Mucosa of descending colon (tissue), 3 donors: ENCODE data around the gene C17orf113. TPM values are rescaled to one million over a fixed set of nuclear protein-coding genes. Genes with fewer than 3 reads are reported as not detected.

Source experiments
- ATAC-seq: fragments of 200-7000 bp; cut with Tn5 transposase; one replicate; pipeline ENCODE4 v1.9.1; 2020; ENCODE audit warnings: mild to moderate bottlenecking, moderate library complexity
- DNase-seq, 3 donors: peaks; one replicate each; pipeline ENCODE4 v3.0.0-alpha.2; 2020
- H3K36me3 ChIP-seq: fragments of 200-600 bp; one replicate; pipeline ENCODE4 v1.8.0; 2021; ENCODE audit warnings: low read depth, mild to moderate bottlenecking
- H3K4me1 ChIP-seq: fragments of 200-600 bp; one replicate; pipeline ENCODE4 v1.8.0; 2021; ENCODE audit warnings: low read depth, mild to moderate bottlenecking
- H3K4me3 ChIP-seq: fragments of 200-600 bp; one replicate; pipeline ENCODE4 v1.8.0; 2021; ENCODE audit warnings: mild to moderate bottlenecking
- H3K9me3 ChIP-seq: fragments of 200-600 bp; one replicate; pipeline ENCODE4 v1.8.0; 2021; ENCODE audit warnings: mild to moderate bottlenecking
- intact Hi-C, 2 donors: fragments of 100-400 bp; cut with DNase I in 1 of 2; cut with micrococcal nuclease in 1 of 2; formaldehyde crosslinking; loops; one replicate each; pipeline versions ENCODE4 v1.11.0 to v1.11.1; 2022; cut with DNase I, micrococcal nuclease
- total RNA-seq, 3 donors: library from RNA; stranded (reverse); fragmentation: NEBNext Ultra II Directional in 2 of 3; extraction: Animal tissue kit (Norgen Biotek cat#: 25700) in 2 of 3; gene quantifications; one replicate each; pipeline versions ENCODE4 v1.2.1 to v1.2.4, GENCODE V29; 2021 to 2023
- TF ChIP-seq, protein P1 (sequence below): fragments of 200-600 bp; IDR thresholded peaks from one replicate; pipeline ENCODE4 v1.8.0; 2022; ENCODE audit warnings: antibody characterized with exemption, mild to moderate bottlenecking
- donor health status: DM: no; HTN: no; CAD: no; lungs with moderate emphysema.
- donor health status: DM: no; HTN: no; CAD: no.
- donor health status: DM: no; HTN: yes; CAD: no.

Gene C17orf113
- total RNA-seq, 3 donors from 2014 or later, result 1.2 to 3.8 (median 2.0) TPM

- H3K4me3 ChIP-seq, result no peak overlapping the region
- no peak for ATAC-seq
- peaks cover 20% of the 10 kb centered on the region for H3K4me1 ChIP-seq
- intact Hi-C loops, result no loop called here
- TF ChIP-seq, protein P1, sequence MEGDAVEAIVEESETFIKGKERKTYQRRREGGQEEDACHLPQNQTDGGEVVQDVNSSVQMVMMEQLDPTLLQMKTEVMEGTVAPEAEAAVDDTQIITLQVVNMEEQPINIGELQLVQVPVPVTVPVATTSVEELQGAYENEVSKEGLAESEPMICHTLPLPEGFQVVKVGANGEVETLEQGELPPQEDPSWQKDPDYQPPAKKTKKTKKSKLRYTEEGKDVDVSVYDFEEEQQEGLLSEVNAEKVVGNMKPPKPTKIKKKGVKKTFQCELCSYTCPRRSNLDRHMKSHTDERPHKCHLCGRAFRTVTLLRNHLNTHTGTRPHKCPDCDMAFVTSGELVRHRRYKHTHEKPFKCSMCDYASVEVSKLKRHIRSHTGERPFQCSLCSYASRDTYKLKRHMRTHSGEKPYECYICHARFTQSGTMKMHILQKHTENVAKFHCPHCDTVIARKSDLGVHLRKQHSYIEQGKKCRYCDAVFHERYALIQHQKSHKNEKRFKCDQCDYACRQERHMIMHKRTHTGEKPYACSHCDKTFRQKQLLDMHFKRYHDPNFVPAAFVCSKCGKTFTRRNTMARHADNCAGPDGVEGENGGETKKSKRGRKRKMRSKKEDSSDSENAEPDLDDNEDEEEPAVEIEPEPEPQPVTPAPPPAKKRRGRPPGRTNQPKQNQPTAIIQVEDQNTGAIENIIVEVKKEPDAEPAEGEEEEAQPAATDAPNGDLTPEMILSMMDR, result no peak
- H3K36me3 ChIP-seq, result no peaks in the 10 kb centered on the region
- H3K9me3 ChIP-seq, result no peaks in the 10 kb centered on the region
- no peak for DNase-seq
Observed at GRCh38 chr17:41988418-41988817, 62.0 kb downstream of the C17orf113 start.

Other genes with a start within 250 kb of the C17orf113 start
- 10 to 100 TPM; 10.7 to 14.0 (median 12.1) TPM for gene P3H4, start 238.7 kb downstream of the C17orf113 start, total RNA-seq
- 10 to 100 TPM in 2 of 3 donors, 1 to 10 TPM in 1; 5.7 to 32.7 (median 18.6) TPM for gene FKBP10, start 237.6 kb downstream of the C17orf113 start, total RNA-seq
- gene NT5C3B, start 214.4 kb downstream of the C17orf113 start, total RNA-seq, result 10 to 100 TPM; 17.8 to 46.5 (median 19.1) TPM
- gene KLHL10, start 212.8 kb downstream of the C17orf113 start, total RNA-seq, result under 1 TPM in 1 of 3 donors, not detected in 2; 0.73 TPM
- gene KLHL11, start 185.2 kb downstream of the C17orf113 start, total RNA-seq, result 10 to 100 TPM in 1 of 3 donors, 1 to 10 TPM in 2; 7.6 to 14.7 (median 8.5) TPM
- gene ACLY, start 131.7 kb downstream of the C17orf113 start, total RNA-seq, result 10 to 100 TPM; 80.3 to 95.2 (median 81.5) TPM
- gene ODAD4, start 120.0 kb downstream of the C17orf113 start, total RNA-seq, result 1 to 10 TPM in 1 of 3 donors, under 1 TPM in 1, not detected in 1; 0.34 to 2.1 TPM
- 10 to 100 TPM; 44.1 to 88.0 (median 51.6) TPM for gene CNP, start 83.8 kb downstream of the C17orf113 start, total RNA-seq
- gene DNAJC7, start 33.2 kb downstream of the C17orf113 start, total RNA-seq, result 100 to 1,000 TPM in 1 of 3 donors, 10 to 100 TPM in 2; 80.6 to 108 (median 86.7) TPM
- gene NKIRAS2, start 30.5 kb downstream of the C17orf113 start, total RNA-seq, result 10 to 100 TPM; 29.5 to 34.9 (median 31.1) TPM
- under 1 TPM; 0.41 to 0.96 (median 0.58) TPM for gene ZNF385C, start 47.9 kb upstream of the C17orf113 start, total RNA-seq
- gene DHX58, start 62.1 kb upstream of the C17orf113 start, total RNA-seq, result 10 to 100 TPM; 11.7 to 18.0 (median 14.0) TPM
- gene KAT2A, start 70.8 kb upstream of the C17orf113 start, total RNA-seq, result 10 to 100 TPM; 21.6 to 47.8 (median 31.4) TPM
- under 1 TPM in 1 of 3 donors, not detected in 2; 0.28 TPM for gene HSPB9, start 72.2 kb upstream of the C17orf113 start, total RNA-seq
- gene RAB5C, start 104.4 kb upstream of the C17orf113 start, total RNA-seq, result 100 to 1,000 TPM; 133 to 161 (median 160) TPM
- gene KCNH4, start 130.5 kb upstream of the C17orf113 start, total RNA-seq, result under 1 TPM in 2 of 3 donors, not detected in 1; 0.06 to 0.10 TPM
- gene HCRT, start 134.9 kb upstream of the C17orf113 start, total RNA-seq, result not detected
- gene GHDC, start 143.9 kb upstream of the C17orf113 start, total RNA-seq, result 10 to 100 TPM; 21.9 to 22.2 (median 22.0) TPM
- gene STAT5B, start 225.8 kb upstream of the C17orf113 start, total RNA-seq, result 10 to 100 TPM; 30.1 to 93.0 (median 32.2) TPM
- gene STAT5A, start 237.9 kb upstream of the C17orf113 start, total RNA-seq, result 10 to 100 TPM; 26.4 to 53.7 (median 29.7) TPM